T-helper 1 cell treated with Interleukin-12 subunit alpha and Interleukin-12 subunit beta and Interleukin-4 antibody, amounts not matched to agents 30 ng/mL and 1 ng/mL, for 36 hours (primary cell): ENCODE results near the gene TGIF2. TPM values are rescaled to one million over a fixed set of nuclear protein-coding genes. Genes with fewer than 3 reads are reported as not detected.

Source experiments
- intact Hi-C: fragments of 100-400 bp; cut with micrococcal nuclease; formaldehyde crosslinking; loops from one replicate; pipeline ENCODE4 v1.15.1; 2024
- total RNA-seq: library from RNA; stranded (reverse); gene quantifications from 2 replicates; pipeline ENCODE4 v1.2.3, GENCODE V29; 2022

The TGIF2 gene
- 44.1 and 45.5 TPM in 2 replicates for total RNA-seq

DNA sequence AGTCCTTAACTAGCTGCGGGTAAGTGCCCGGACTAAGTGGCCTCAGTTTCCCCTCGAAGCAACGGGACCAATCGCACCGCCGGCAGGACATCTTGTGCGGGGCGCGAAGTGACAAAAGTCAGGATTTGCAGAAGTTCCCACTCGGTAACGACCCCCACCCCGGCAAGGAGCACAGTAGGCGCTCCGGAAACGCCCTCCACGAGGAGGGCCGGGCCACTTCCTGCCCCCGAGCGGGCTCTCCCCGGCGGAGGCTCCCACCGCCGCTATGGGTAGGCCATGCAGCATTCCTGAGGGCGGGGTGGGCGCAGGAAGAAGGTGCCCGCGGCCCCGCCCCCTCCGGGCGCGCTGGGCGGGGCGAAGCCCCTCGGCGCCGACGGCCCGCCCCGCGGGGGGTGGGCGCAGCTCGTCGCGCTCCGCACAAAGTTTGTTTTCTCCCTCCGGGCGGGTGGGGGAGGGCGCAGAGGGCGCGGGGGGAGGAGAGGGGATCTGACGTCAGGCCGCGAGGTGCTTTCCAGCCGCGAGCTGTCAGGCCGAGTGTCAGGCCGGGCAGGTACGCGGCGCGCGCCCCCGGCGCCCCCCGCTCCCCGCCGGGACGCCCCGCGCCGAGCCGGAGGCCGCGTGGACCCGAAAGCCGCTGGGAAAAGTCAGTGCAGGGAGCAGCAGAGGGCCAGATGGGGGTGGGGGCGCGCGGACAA, at the start of gene TGIF2:
TGIF2 (plus strand) TSS at position 495 of the 695 bp plus-strand sequence. CDS start 5,178 bp downstream, outside the sequence.
- intact Hi-C loops: loop anchor here (1.0 to 10.0 kb wide), 6 partner anchors 22 to 828 kb away; partner anchors contain the start of genes AAR2, RAB5IF, RBM39 and SCAND1

DNA sequence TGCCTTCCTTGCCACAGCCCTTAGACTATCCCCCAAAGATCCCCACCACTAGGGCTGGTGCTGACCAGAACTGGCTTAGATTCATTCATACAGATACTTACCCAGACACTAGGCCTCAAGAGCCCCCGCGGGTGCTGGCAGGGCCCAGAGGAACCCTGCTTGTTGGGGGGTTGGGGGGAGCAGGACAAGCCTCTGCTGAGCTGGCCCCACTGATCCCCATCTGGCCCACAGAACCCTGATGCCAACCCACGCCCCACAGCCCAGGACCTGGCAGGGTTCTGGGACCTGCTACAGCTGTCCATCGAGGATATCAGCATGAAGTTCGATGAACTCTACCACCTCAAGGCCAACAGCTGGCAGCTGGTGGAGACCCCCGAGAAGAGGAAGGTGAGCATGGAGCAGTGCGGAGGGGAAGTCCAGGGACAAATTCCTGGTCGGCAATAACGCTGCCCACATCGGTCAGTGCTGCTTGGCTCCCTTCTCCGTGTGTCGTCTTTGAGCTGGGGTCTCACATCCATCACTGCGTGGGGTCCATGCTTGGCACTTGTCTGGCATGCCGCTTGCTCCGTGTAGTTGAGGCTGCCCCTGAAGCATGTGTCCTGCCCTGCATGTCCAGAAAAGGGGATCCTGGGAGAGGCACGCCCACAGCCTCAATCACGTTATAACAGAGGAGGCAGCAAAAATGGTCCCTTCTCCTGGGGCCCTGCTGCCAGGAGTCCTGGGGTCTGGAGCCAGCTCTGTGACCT, 47.6 kb upstream of the TGIF2 start:
- intact Hi-C loops: no loop called here

DNA sequence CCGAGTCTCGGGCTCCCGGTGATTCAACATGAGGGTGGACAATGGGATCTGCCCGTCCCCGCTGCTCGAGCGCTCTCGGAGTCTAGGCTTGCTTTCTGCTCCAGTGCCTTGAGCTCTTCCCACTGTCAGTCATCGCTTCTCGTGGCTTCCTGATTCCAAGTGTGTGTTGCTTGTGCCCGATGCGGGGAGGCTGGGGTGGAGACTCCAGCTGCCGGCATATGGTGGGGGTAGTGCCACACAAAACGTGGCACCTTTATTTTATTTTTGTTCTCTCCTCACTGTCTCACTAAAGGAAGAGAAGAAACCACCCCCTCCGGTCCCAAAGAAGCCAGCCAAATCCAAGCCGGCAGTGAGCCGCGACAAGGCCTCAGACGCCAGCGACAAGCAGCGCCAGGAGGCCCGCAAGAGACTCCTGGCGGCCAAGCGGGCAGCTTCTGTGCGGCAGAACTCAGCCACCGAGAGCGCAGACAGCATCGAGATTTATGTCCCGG, 46.8 kb upstream of the TGIF2 start:
- intact Hi-C loops: no loop called here

DNA sequence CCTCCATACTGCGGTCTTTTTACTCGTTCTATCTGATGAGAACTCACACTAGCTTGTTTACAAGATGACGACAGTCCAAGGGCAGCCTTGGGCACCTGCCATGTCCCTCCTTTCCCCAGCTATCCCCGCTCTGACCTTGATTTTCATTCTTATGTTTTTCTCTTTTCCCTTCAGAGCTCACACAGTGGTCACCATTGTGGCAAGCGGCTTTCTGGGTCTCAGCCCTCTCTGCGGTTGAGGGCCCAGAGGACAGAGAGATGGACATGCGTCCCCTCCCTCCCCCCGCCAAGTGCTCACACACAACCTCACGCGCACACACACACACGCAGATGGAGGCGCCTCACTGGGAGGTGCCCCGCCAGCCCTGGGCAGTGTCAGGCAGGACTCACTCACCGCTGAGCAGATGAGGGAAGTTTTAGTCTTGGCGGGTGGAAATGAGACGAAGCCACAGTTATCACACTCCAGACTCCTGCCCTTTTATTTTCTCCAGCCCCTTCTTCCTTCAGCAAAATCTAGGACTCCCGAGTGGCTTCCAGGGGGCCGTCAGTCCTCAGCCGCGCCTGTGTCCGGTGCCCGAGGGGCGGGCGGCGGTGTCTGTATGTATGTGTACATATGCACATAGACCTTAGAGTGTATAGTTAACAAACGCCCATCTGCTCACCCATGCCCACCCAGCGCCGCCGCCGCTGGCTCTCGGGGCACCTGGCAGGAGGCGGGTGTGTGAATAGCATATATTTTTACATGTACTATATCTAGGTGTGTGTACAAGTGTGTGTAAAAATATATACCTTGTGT, 45.9 kb upstream of the TGIF2 start:
- intact Hi-C loops: no loop called here

DNA sequence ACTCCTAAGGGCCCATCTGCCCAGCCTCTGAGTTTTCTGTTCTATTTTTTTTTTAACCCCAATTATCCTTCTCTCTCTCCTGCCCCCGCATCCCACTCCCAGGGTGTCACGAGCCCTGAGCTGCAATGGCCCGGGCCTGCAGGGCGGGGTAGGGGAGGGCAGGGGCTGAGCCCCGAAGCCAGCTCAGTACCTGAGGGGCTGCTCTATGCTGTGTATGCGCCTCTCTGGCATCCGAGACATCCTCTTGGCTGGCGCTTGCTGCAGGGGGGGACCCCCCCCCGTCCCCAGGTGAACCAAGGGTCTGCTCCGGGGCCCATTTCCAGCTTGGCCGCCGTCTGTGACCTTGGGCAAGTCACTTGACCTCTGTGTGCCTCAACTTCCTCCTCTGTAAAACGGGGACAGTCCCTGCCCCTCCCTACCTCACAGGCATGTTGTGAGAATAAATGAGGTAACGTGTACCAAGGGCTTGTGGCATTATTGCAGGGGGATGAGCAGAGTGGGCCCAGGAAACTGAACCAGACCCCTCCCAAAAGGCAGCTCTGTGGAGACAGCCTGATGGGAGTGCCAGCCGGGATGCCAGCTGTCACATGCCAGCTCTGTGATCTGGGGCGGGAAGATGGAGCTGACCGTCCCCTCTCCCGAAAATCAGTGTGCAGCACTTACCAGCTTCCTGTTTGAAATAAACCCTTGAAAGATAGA, 45.1 kb upstream of the TGIF2 start:
- intact Hi-C loops: no loop called here

DNA sequence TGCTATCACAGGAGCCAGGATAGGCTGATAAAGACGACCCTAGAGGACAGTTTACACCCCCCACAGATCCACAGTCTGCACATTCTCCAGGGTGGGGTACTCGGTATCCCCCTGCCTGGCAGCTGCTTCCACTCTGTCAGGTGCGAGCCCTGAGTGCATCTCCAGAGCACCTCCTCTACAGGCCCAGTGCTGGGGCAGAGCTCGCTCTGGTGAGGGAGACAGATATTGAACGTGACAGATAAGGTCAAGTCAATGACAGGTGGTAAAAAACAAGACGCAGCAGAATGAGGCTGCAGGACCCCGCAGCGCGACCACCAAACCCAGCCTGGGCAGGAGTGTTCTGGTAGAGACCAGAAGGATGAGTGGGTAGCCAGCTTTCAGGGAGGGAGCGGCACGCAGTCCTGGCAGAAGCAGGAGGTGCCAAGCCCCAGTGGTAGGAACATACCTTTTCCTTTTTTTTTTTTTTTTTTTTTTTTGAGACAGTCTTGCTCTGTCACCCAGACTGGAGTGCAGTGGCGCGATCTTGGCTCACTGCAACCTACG, 44.5 kb upstream of the TGIF2 start:
- intact Hi-C loops: no loop called here

DNA sequence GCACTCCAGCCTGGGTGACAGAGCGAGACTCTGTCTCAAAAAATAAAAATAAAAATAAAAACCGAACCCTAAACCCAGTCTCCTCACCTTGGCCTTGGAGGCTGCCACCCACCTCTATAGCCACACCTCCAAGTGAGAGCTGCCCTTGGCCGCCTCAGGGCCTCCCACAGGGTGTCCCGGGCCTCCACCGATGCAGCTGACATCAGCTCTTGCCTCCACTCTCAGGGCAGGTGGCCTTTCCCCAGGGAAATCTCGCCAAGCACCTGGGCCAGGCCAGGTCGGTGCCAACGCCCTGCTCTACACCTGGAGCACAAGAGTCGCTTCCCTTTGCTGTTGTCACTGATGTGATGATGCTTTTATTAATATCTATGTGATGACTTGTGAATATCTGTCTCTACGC, 41.0 kb upstream of the TGIF2 start:
- intact Hi-C loops: no loop called here

DNA sequence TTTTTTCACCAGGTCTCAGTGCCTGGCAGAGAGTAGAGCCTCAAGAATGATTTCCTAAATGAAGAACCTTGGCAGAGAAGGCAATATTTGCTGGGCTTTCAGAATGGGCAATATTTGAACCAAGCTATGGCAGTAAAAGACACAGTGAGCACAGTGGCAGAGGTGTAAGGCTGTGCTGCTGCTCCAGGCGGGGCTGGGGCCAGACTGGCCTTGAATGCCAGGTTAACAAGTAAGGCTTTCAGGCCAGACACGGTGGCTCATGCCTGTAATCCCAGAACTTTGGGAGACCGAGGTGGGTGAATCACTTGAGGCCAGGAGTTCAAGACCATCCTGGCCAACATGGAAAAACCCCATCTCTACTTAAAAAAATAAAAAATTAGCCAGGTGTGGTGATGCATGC, 40.6 kb upstream of the TGIF2 start:
- intact Hi-C loops: no loop called here

DNA sequence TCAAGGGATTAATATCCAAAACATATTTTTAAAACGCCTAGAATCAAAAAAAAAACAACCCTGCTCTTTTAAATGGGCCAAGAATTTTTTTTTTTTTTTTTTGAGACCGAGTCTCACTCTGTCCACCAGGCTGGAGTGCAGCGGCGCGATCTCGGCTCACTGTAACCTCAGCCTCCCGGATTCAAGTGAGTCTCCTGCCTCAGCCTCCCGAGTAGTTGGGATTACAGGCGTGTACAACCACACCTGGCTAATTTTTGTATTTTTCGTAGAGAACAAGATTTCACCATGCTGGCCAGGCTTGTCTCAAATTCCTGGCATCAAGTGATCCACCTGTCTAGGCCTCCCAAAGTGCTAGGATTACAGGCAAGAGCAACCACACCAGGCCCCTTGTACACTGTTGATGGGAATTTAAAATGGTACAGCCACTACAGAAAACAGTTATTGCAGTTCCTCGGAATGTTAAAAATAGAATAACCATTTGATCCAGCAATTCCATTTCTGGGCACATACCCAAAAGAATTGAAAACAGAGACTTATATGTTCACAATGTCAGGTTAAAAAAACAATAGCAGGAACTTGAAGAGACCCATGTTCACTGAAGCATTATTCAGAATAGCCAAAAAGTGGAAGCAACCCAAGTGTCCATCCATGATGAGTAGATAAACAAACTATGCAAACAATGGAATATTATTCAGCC, 35.2 kb upstream of the TGIF2 start:
- intact Hi-C loops: no loop called here

DNA sequence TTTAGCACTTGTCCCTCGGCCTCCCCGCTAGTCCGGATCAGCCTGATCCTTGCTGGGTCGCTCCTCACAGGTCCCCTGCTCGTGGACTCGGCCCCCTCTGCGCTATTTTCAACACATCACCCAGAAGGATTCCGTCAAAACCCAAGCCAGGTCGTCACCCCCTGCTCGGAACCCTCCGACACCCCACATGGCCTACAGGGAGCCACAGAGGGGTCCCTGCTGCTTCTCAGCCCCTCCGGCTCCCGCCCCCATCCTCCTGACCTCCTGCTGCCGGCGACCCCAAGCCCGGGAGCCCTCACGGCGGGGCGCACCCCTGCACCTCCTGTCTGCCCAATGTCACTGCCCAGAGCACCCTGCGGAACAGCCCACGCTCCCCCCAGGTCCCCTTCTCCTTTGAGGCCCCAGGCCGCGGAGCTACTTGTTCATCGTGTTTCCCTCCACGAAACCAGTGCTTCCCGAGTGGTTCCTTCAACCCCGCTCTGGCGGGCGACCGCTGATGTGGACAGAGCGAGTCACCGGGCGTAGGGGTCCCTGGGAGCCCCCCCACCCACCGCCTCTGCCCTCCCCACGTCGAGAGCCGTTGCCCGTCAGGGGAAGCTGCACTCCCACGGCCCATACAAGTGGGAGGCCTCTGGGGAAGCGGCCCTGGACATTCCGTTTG, 32.7 kb upstream of the TGIF2 start:
- intact Hi-C loops: no loop called here

DNA sequence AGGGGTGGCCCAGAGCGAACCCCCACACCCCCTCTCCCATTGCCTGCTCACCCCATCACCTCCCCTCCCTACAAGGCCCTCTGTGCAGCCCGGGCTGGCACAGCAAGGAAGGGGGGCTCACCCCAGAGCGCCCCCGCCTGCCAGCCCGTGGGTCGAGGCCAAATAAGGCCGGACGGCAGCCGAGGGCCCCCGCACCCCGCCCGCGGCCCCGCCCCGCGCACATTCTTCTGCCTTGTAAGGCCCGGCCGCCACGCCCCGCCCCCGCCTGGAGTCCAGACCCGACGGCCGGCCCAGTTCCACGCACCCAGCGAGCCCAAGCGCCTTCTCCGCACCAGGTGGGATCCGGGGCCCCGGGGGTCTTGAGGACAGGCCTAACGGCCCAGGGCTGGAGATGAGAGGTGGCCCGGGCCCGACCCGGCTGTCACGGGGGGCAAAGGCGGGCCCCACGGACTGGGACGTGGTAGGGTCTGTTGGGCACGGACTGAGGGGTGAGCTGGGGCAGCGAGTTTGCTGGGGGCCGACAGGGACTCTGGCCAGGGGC, 32.1 kb upstream of the TGIF2 start, which contains the start of gene MYL9:
MYL9 (plus strand) TSS at position 293 of the 541 bp plus-strand sequence. CDS start 3,366 bp downstream, outside the sequence.
- intact Hi-C loops: no loop called here

DNA sequence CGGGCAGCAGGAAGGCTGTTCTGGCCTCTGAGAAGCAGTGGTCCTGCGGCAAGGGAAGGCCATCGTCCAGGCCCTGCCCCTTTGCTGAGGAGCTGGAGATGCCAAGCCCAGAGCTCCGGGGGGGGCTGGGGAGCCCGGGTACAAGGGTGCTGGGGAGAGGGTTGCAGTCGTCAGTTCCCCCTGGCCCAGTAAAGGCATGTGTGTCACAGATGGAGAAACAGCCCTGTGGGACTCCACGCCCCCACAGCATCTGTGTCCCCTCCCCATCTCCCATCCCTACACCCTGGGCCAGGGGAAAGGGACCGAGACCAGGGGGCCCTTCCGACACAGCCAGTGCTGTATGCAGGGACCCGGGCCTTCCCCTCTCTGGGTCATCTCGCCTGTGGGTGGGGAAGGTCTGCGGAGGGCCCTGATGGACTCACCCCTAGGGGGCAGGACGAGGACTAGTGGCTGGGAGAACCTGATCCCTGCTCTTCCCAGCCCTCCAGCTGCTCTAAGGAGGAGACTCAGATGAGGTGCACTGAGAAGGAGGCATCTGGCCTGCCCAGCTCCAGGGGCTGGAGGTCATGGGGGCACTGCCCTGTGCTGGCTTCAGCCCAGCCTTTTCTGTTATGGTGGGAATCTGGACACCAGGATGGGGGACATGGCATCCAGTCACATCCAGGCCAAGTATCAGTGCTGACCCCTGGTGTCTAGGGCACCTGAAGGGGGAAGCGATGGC, 31.5 kb upstream of the TGIF2 start:
- intact Hi-C loops: no loop called here

DNA sequence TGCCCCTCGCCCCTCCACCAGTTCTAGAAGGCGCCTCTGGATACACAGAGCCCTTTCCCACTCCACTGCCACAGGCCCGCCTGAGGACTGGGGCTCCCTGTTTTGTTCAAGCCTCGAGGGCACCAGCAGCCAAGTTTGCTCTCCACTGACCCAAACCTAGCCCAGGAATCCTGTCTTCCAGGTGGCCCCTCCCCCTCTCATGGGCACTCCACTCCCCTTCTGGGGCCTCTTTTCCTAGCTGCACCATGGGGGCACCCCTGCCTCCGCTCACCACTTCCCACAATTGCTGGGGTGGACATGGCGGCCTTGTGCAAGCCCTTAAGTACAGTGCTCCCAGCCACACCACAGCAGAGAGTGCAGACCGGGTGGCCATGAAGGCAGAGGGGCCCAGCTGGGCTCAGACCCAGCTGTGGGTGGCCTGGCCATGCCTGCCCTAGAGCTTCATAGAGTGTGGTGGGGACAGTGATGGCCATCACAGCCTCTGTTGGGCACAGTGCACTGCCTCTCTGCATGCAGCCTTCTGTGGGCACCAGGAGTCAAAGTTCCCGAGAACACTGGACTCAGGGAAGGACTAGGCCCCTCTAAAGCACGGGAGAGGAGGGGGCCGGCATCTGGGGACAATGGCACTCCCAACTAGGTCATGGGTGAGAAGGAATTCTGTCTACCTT, 30.7 kb upstream of the TGIF2 start:
- intact Hi-C loops: no loop called here

DNA sequence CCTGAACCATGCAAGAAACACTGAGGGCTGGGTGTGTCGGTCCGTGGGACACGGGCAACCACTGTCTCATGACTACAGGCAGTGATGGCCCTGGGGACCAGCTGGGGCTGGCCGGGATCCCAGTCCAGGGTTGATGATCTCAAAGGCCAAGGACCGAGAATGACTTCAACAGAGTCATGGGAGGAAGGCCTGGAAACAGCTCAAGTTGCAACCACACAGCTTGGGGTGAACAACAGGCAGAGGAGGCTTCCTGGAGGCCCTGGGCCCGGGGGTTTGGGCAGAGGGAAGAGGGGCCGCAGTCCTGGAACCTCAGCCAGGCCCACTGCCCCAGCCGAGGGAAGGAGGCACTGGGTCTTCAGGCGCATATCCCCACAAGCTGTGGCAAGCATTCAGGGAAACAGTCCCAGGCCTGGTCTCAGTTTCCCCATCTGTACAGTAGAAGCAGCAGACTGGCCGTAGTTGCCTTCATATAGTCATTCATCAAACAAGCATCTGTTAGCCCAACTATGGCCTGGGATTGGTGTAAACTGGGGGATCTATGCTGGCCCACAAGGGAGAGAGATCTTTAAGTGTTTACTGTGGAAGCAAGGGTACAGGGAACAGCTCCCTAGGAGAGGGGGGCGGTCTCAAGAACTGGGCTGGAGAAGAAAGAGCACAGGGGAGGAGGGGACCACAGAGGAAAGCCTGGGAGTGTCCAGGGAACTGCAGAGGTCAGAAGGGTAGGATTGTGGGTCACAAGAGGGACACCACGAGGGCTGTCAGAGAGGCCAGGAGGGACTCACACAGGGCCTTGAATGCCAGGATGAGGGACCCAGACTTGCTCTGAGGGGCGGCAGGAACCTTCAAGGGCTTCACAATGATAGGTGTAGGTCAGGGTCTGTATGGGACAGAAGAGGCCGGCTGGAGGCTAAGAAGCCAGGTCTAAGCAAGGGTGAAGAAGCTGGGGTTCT, 29.9 kb upstream of the TGIF2 start:
- intact Hi-C loops: no loop called here

DNA sequence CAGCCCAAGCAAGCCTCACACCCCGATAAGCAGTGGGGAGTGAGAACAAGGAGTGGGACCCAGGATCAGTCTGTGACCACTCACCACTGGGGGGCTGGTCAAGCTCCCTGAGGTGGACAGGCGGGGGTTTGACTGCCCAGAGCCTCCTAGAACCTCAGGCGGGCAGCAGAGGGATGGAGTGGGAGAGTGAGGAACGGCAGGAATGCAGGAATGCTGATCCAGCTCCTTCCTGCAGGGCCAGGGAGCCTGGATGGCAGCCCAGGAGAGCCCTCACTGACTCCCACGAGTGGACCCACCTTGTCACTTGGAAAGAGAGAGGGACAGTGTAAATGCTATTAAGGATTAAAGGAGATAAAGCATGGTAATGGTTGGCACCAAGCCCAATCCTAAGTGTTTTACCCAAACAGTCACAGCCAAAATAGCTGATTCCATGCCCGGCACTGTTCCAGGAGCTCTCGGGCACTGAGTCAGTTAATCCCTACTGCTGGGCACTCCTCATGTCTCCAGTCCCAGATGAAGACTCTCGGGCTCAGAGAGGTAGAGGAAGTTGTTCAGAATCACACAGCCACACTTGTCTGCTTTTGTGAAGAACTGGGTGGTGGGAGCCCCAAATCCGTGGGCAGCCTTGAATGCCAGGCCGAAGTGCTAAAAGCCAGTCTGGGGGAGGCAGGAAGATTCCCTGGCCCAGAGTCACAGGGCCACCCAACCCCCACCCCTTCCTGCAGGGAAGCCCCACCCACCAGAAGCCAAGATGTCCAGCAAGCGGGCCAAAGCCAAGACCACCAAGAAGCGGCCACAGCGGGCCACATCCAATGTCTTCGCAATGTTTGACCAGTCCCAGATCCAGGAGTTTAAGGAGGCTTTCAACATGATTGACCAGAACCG, 29.0 kb upstream of the TGIF2 start:
- intact Hi-C loops: no loop called here
